ENCODE data around the gene VMP1. TPM values are rescaled to one million over a fixed set of nuclear protein-coding genes. Genes with fewer than 3 reads are reported as not detected.
A peak's percentile ranks its signal among the peaks of the same experiment; 100 is the strongest.

The VMP1 gene
- total and polyA plus RNA-seq, 2 of the 13 experiments (the other 11 are each of a cell fraction or from before 2014, with no cell fraction given) = 186 to 271 TPM

DNA sequence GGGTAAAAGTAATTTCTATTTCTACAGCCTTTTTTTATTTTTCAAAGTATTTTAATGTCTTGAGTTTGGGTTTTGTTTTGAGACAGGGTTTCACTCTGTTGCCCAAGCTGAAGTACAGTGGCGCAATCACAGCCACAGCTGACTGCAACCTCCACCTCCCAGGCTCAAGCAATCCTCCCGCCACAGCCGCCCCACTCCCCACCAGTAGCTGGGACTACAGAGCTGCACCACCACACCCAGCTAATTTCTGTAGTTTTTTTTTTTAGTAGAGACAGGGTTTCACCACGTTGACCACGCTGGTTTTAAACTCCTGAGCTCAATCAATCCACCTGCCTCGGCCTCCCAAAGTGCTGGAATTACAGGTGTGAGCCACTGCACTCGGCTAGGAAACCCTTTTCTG is 141.3 kb downstream of the VMP1 start (continued):
- TF ChIP-seq, protein P1, sequence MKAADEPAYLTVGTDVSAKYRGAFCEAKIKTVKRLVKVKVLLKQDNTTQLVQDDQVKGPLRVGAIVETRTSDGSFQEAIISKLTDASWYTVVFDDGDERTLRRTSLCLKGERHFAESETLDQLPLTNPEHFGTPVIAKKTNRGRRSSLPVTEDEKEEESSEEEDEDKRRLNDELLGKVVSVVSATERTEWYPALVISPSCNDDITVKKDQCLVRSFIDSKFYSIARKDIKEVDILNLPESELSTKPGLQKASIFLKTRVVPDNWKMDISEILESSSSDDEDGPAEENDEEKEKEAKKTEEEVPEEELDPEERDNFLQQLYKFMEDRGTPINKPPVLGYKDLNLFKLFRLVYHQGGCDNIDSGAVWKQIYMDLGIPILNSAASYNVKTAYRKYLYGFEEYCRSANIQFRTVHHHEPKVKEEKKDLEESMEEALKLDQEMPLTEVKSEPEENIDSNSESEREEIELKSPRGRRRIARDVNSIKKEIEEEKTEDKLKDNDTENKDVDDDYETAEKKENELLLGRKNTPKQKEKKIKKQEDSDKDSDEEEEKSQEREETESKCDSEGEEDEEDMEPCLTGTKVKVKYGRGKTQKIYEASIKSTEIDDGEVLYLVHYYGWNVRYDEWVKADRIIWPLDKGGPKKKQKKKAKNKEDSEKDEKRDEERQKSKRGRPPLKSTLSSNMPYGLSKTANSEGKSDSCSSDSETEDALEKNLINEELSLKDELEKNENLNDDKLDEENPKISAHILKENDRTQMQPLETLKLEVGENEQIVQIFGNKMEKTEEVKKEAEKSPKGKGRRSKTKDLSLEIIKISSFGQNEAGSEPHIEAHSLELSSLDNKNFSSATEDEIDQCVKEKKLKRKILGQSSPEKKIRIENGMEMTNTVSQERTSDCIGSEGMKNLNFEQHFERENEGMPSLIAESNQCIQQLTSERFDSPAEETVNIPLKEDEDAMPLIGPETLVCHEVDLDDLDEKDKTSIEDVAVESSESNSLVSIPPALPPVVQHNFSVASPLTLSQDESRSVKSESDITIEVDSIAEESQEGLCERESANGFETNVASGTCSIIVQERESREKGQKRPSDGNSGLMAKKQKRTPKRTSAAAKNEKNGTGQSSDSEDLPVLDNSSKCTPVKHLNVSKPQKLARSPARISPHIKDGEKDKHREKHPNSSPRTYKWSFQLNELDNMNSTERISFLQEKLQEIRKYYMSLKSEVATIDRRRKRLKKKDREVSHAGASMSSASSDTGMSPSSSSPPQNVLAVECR (CRISPR knock-in tag; IDR thresholded peaks at IDR 0.05; ENCODE audit: borderline replicate concordance) = peak; percentile 42; the same call in 1 of the 2 replicates
- TF ChIP-seq ISX (CRISPR knock-in tag; conservative IDR thresholded peaks at IDR 0.05) = no peak
- TF ChIP-seq, protein P2, sequence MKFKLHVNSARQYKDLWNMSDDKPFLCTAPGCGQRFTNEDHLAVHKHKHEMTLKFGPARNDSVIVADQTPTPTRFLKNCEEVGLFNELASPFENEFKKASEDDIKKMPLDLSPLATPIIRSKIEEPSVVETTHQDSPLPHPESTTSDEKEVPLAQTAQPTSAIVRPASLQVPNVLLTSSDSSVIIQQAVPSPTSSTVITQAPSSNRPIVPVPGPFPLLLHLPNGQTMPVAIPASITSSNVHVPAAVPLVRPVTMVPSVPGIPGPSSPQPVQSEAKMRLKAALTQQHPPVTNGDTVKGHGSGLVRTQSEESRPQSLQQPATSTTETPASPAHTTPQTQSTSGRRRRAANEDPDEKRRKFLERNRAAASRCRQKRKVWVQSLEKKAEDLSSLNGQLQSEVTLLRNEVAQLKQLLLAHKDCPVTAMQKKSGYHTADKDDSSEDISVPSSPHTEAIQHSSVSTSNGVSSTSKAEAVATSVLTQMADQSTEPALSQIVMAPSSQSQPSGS (CRISPR knock-in tag; IDR thresholded peaks at IDR 0.05) = peak; percentile 56; the same call in 1 of the 2 replicates
- TF ChIP-seq PLRG1 (conservative IDR thresholded peaks at IDR 0.05) = no peak
- no peak for TF ChIP-seq ZNF251 (CRISPR knock-in tag; IDR thresholded peaks at IDR 0.05)
- no peak for TF ChIP-seq JUN (CRISPR knock-in tag; IDR thresholded peaks at IDR 0.05)
- TF ChIP-seq FOXJ3 (CRISPR knock-in tag; IDR thresholded peaks at IDR 0.05; ENCODE audit: borderline replicate concordance) = no peak
- TF ChIP-seq, protein P3, sequence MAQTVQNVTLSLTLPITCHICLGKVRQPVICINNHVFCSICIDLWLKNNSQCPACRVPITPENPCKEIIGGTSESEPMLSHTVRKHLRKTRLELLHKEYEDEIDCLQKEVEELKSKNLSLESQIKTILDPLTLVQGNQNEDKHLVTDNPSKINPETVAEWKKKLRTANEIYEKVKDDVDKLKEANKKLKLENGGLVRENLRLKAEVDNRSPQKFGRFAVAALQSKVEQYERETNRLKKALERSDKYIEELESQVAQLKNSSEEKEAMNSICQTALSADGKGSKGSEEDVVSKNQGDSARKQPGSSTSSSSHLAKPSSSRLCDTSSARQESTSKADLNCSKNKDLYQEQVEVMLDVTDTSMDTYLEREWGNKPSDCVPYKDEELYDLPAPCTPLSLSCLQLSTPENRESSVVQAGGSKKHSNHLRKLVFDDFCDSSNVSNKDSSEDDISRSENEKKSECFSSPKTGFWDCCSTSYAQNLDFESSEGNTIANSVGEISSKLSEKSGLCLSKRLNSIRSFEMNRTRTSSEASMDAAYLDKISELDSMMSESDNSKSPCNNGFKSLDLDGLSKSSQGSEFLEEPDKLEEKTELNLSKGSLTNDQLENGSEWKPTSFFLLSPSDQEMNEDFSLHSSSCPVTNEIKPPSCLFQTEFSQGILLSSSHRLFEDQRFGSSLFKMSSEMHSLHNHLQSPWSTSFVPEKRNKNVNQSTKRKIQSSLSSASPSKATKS (CRISPR knock-in tag; IDR thresholded peaks at IDR 0.05) = no peak
- no peak for TF ChIP-seq ZNF720 (CRISPR knock-in tag; IDR thresholded peaks at IDR 0.05)
- no peak for TF ChIP-seq SNAPC2 (CRISPR knock-in tag; IDR thresholded peaks at IDR 0.05)
- TF ChIP-seq, protein P4, sequence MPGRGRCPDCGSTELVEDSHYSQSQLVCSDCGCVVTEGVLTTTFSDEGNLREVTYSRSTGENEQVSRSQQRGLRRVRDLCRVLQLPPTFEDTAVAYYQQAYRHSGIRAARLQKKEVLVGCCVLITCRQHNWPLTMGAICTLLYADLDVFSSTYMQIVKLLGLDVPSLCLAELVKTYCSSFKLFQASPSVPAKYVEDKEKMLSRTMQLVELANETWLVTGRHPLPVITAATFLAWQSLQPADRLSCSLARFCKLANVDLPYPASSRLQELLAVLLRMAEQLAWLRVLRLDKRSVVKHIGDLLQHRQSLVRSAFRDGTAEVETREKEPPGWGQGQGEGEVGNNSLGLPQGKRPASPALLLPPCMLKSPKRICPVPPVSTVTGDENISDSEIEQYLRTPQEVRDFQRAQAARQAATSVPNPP (CRISPR knock-in tag; IDR thresholded peaks at IDR 0.05) = no peak
- TF ChIP-seq MYC (CRISPR knock-in tag; IDR thresholded peaks at IDR 0.05; ENCODE audit: borderline replicate concordance) = no peak
- no peak for TF ChIP-seq ATM (IDR thresholded peaks at IDR 0.05; ENCODE audit: borderline replicate concordance)
- TF ChIP-seq CENPX (CRISPR knock-in tag; IDR thresholded peaks at IDR 0.05) = no peak
- no peak for TF ChIP-seq HDAC6 (IDR thresholded peaks at IDR 0.05; ENCODE audit: low read depth, low read length)
- no peak for TF ChIP-seq ZNF766 (CRISPR knock-in tag; IDR thresholded peaks at IDR 0.05; ENCODE audit: borderline replicate concordance)
- TF ChIP-seq, protein P5, sequence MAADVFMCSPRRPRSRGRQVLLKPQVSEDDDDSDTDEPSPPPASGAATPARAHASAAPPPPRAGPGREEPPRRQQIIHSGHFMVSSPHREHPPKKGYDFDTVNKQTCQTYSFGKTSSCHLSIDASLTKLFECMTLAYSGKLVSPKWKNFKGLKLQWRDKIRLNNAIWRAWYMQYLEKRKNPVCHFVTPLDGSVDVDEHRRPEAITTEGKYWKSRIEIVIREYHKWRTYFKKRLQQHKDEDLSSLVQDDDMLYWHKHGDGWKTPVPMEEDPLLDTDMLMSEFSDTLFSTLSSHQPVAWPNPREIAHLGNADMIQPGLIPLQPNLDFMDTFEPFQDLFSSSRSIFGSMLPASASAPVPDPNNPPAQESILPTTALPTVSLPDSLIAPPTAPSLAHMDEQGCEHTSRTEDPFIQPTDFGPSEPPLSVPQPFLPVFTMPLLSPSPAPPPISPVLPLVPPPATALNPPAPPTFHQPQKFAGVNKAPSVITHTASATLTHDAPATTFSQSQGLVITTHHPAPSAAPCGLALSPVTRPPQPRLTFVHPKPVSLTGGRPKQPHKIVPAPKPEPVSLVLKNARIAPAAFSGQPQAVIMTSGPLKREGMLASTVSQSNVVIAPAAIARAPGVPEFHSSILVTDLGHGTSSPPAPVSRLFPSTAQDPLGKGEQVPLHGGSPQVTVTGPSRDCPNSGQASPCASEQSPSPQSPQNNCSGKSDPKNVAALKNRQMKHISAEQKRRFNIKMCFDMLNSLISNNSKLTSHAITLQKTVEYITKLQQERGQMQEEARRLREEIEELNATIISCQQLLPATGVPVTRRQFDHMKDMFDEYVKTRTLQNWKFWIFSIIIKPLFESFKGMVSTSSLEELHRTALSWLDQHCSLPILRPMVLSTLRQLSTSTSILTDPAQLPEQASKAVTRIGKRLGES (CRISPR knock-in tag; IDR thresholded peaks at IDR 0.05; ENCODE audit: borderline replicate concordance) = no peak
- TF ChIP-seq ZNF772 (CRISPR knock-in tag; IDR thresholded peaks at IDR 0.05) = no peak
